ENCODE data around the gene SPON1. TPM values are rescaled to one million over a fixed set of nuclear protein-coding genes. Genes with fewer than 3 reads are reported as not detected.

The SPON1 gene
- total and polyA plus RNA-seq, 10 of the 15 experiments (the other 5 are each of a cell fraction or from before 2014, with no cell fraction given), result 0.13 to 1.1 (median 0.18) TPM; not detected in 5

DNA sequence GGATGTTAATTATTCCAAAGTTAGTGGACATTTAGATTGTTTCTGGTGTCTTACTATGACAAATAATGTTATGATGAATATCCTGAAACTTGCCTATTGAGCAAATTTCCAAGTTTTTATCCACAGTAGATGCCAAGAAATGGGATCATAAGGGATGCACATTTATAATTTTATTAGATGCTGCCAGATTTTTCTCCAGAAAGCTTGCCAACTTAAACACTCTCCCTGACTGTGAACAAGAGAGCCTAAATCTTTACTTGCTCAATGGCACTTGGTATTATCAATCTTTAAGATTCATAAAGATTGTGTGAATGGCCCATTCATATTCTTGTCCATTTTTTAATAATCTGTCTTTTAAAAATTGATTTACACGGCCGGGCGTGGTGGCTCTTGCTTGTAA lies 82.4 kb downstream of the SPON1 start:
- ChIA-PET POLR2A (no interaction called here), SMC1A (ENCODE audit: uncharacterized antibody, unreplicated experiment) (no interaction called here), CTCF (no interaction called here), RAD21 (ENCODE audit: unreplicated experiment) (no interaction called here)
- intact Hi-C loops (cut with micrococcal nuclease; ENCODE audit: unreplicated experiment) (no loop called here), in situ Hi-C loops (cut with MboI) (no loop called here)
- Histone ChIP-seq H2AFZ (ENCODE audit: control insufficient read depth, low read depth, low read length) (no peak overlapping the region), H3K36me3 (ENCODE audit: control insufficient read depth in 2 of 2, insufficient read depth in 2 of 2, low read length in 1 of 2) (no peaks in the 10 kb centered on the region), H3K9me3 (replicated peaks; ENCODE audit: control insufficient read depth, insufficient read depth, low read length) (no peaks in the 10 kb centered on the region), H3K79me2 (ENCODE audit: control insufficient read depth, insufficient read depth, low read length) (no peaks in the 10 kb centered on the region), H3K4me2 (ENCODE audit: control insufficient read depth, insufficient read depth) (no peak overlapping the region), H3K4me3 (no peak overlapping the region), H3K27me3 (replicated peaks in 1 of 2; ENCODE audit: control insufficient read depth in 2 of 2, insufficient read depth in 2 of 2, low read length in 1 of 2) (no peaks in the 10 kb centered on the region), H3K4me1 (ENCODE audit: control insufficient read depth, insufficient read depth, low read length) (no peaks in the 10 kb centered on the region), H4K20me1 (ENCODE audit: control insufficient read depth, insufficient read depth) (no peaks in the 10 kb centered on the region), H3K27ac (ENCODE audit: control insufficient read depth, insufficient read depth) (no peak overlapping the region), H3K9ac (ENCODE audit: control insufficient read depth, insufficient read depth, low read length) (no peak overlapping the region)
- FAIRE-seq, result no peak
- BruUV-seq (replicated peaks), result no TSS peak
- 39% methylated on average over 3 of the region's 3 CpGs for WGBS (ENCODE audit: insufficient coverage, insufficient replicate concordance, low lambda C conversion rate, missing lambda C conversion rate)
- no peak for DNase-seq (ENCODE audit: low read depth, low spot score)
- ATAC-seq, result no peak
- TF ChIP-seq RAD51 (IDR thresholded peaks at IDR 0.05), result no peak
- TF ChIP-seq NFYB (IDR thresholded peaks at IDR 0.05; ENCODE audit: insufficient read depth, low read depth, low read length), result no peak
- TF ChIP-seq SUPT20H (IDR thresholded peaks at IDR 0.05; ENCODE audit: borderline replicate concordance, control insufficient read depth, low read depth, low read length), result no peak
- TF ChIP-seq ZNF24 (IDR thresholded peaks at IDR 0.05), result no peak
- TF ChIP-seq PBX3 (IDR thresholded peaks at IDR 0.05; ENCODE audit: insufficient replicate concordance, low read depth, low read length), result no peak
- TF ChIP-seq FOXM1 (IDR thresholded peaks at IDR 0.05; ENCODE audit: low read depth, low read length), result no peak
- TF ChIP-seq ASH2L (IDR thresholded peaks at IDR 0.05; ENCODE audit: borderline replicate concordance, low read depth), result no peak
- TF ChIP-seq SPI1 (IDR thresholded peaks at IDR 0.05; ENCODE audit: borderline replicate concordance, insufficient read depth, low read depth, low read length), result no peak
- TF ChIP-seq RAD21 (IDR thresholded peaks at IDR 0.05; ENCODE audit: insufficient read depth, low read depth, low read length), result no peak
- no peak for TF ChIP-seq MAX (IDR thresholded peaks at IDR 0.05; ENCODE audit: low read depth, low read length)
- TF ChIP-seq BCLAF1 (IDR thresholded peaks at IDR 0.05), result no peak
- TF ChIP-seq RUNX3 (IDR thresholded peaks at IDR 0.05; ENCODE audit: low read length), result no peak
- no peak for TF ChIP-seq KAT2A (conservative IDR thresholded peaks at IDR 0.05; ENCODE audit: control insufficient read depth, low read depth, low read length)
- no peak for TF ChIP-seq SMAD1 (IDR thresholded peaks at IDR 0.05; ENCODE audit: low read depth, partially characterized antibody)
- TF ChIP-seq JUNB (IDR thresholded peaks at IDR 0.05), result no peak
- TF ChIP-seq YBX1 (IDR thresholded peaks at IDR 0.05), result no peak
- no peak for TF ChIP-seq EGR1 (IDR thresholded peaks at IDR 0.05; ENCODE audit: borderline replicate concordance in 1 of 2, low read depth in 2 of 2, low read length in 2 of 2)
- no peak for TF ChIP-seq IRF5 (IDR thresholded peaks at IDR 0.05; ENCODE audit: borderline replicate concordance)
